ENCODE measurements around the gene CAV1.

CAV1 gene

DNA sequence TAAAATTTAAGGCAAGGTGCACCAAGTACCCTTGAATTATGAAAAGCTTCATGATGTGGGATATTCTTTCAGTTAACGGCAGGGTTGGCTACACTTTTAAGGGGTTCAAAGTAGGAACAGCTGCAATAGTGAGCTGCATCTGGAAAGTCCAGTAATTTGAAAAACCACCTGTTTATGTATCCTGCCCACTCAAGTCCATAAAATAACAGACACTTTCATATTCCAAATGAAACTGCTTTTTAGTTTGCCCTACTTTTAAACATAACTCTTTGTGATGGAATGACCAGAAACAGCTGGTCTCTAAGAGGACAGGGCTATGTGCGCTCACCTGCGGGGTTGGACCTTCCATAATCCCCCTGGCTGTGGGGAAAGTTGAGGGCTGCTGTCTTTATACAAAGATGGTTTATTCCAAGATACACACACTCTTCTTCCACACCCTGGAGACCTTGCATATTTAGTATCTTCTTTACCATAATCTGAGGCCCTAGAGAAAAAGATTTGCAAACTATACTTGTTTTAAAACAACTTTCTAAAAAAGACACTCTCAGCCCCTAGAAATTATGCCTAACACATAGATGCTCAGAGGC lies 7.4 kb downstream of the CAV1 start:
- no peak for DNase-seq

DNA sequence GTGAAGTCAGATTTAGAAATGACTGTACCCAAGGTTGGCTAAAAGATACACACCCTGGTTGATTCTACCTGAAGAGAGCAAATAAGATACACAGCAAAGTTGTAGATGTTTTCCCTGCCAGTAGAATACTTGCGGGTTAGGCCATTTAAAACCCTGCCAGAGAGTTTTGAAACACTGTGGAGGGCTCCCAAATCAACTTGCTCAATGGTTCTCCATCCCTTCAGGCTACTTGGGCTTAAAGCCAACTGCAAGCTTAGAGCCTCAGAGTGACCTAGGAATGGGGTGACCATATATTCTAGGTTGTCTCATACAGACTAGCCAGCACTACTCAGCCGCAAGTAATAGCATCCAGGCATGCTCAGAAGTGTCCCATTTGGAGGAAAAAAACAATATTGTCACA lies 10.0 kb downstream of the CAV1 start:
- no peak for DNase-seq

DNA sequence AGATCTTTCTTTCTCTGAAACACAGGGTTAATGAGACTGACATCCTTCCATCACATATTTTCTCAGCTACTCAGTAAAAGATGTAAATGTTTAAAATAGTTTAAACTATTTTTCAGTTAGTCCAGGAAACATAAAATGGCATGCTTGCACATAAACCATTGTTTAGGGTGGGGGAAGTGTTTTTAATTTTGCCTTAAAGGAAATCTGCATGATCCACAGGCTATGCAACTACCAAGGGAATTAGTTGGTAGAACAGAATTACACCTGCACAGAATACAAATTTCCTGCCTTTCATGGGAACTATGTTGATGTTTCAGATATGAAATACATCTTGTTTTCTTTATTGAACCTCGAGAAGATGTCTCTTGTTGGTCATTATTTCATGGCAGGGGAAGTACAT lies 10.6 kb downstream of the CAV1 start:
- no peak for DNase-seq

DNA sequence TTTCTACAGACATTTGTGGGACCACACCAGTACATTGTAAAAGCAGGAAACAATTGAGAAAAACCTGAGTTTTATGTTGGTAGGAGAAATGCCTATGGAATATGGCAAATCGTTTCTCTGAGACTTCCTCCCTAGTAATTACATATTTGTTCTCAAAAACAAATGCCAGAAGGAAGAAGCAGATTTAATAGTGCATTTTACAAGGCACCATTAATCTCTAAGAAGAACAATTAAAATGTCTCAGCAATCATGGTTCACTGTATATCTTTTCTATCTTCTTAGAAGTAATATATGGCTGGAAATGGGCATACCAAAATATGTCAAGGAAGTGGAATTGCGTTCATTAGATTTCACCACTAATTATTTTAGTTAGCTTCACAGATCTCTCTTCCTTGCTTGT lies 13.3 kb downstream of the CAV1 start:
- DNase-seq = no peak

DNA sequence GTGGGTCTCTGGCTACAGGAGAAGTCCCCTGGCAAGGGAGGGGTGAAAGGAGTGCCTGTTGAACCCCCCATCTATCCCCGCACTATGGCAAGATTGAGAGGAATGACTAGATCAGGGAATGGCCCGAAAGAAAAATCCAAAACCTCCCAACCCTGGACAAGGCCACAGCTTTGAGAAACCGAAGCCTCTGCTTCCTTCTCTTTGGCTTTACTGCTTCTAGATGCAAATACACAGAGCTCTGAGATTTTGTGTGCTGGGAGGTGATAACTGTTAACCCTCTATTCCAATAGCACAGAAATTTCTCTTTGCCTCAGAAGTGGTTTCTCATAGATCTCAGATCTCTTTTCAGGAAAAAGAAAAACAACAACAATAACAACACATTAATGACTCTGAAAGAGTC lies 15.0 kb downstream of the CAV1 start:
- no peak for DNase-seq

DNA sequence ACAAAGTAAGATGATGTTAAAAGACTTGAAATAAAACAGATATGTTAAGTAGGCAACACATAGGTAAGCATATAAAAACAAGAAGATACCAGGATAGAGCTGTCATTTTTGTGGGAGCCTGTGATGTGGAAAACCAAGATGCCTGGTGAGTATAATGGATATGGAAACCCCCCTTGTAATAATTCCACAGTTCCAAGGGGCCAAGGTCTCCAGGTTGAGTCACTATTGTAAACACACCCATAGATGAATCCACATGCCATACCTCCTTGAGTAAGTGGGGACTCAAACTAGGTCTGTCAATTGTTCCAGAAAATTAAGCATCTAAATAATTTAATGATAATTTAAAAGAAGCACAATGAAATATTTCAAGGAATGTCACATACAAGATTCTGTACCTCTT lies 15.9 kb downstream of the CAV1 start:
- DNase-seq = no peak

DNA sequence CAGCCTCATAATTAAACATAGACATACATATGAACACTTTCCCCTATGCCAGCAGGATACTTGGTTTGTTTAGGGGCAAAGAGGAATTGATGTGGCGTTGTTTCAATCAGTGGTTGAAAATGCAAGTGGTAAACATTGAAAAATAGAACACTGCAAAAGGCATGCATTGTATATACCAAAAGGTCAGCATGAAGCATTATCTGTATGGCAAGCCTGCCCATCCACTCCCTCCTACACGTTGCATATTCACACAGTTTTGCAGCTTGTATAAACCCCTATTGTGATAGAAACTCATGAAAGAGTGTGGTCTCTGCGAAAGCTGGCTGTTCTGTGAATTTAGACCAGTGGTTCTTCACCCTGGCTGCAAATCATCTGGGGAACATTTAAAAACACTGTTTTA lies 17.1 kb downstream of the CAV1 start:
- no peak for DNase-seq

DNA sequence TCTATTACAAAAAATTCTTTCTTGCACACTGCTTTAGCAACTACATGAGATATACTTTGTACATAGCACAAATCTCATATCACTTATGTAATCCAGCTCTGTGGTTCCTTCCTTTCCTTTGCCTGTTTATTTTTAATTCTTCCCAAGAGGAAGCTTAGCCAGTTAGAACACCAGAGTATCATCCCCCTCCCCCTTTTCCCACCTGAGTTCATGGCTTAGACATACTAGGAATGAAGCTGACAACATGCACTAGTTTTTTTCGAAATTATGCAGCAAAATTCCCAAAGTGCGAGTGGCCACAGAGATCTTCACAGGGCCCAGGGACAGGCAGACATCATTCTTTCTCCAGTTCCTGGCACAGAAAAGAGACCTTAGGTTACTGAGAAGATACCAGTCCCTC lies 17.8 kb downstream of the CAV1 start:
- DNase-seq = no peak

DNA sequence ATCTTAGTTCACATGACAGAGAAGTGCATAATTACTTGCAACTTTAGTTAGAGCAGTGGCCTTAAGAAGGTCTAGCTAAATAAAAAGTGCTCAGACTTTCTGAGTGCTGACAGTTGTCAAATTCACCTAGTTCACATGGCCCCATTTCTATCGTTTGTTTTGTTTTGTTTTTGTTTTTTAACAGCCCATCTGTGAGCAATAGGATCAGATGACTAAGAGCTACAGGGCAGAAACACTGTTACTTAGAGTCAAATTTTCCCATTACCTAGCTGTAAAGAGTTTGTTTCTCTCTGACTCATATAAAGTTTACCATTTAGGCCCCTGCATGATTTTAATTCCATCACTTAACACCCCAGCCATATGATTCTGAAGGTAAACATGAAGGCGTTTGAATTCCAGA lies 18.8 kb downstream of the CAV1 start:
- DNase-seq = no peak

DNA sequence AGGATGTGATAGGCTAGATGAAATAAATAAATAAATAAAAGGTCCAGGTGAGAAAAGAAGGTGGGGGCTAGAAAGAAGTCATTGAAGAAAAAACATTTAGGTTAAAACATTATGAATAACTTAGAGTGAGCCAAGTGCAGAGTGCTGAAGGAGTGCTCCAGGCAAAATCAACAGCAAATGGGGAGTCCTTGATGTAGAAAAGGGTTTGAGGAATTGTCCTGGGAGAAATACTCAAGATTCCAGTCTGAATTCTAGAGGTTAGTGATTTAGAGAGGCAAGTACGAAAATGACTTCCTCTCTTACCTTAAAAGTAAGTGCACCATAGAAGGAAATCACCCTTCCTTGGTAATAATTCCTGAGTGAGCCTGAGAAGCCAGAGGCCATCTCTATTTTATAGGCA lies 19.7 kb downstream of the CAV1 start:
- DNase-seq = no peak

DNA sequence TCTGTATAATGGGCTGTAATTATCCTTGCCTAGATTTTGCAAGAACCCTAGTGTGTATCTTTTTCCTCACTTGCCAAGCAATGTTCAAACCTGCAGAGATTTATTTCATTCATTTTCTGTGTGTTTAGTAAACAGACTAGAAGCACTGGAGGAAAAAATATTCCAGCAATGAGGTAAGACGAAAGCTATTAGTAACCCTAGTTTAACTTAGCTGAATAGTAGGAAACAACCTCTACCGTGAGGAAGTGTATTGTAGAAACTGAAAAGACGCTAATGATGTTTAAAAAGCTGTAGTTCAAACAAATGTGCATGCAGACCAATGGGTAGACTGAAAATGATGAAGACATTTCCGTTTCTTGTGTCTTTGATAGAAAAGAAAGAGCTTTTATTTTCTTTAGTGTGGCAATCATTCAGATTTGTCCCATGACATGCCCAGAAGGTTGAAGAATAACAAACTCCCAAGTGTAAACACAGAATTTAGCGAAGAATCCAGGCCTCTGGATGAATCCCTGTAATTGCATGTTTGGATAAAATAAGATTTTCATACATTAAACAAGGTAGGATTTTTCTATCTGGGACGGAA lies 20.7 kb downstream of the CAV1 start:
- DNase-seq = no peak

DNA sequence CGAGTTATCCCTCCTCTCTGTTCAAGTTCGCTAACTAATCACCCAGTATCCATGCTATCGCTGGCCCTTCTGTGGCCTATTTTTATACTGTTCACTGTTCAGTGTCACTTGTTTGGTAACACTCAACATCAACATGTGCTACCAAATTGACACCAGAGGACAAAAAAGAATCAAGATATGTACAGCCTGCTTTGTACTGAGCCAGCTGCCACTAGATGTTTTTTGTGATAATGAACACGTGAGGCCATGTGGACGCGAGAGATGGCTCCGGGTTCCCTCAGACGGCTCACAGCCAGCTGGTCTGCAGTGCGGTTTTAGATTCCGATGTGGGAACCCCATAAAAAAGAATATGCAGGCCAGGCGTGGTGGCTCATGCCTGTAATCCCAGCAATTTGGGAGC lies 21.2 kb downstream of the CAV1 start:
- no peak for DNase-seq

DNA sequence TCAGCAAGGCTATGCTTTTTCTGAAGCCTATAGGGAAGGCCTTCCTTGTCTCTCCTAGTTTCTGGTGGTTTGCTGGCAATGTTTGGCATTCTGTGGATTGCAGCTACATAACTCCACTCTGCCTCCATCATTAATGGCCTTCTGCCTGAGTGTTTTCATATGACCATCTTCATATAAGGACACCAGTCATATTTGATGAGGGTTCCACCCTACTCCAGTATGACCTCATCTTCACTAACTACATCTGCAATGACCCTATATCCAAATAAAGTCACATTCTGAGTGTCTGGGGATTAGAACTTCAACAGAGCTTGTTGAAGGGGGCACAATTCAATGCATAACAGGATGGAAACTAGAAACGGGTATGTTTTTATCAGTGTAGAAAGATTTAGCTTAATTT lies 22.1 kb downstream of the CAV1 start:
- DNase-seq = no peak

DNA sequence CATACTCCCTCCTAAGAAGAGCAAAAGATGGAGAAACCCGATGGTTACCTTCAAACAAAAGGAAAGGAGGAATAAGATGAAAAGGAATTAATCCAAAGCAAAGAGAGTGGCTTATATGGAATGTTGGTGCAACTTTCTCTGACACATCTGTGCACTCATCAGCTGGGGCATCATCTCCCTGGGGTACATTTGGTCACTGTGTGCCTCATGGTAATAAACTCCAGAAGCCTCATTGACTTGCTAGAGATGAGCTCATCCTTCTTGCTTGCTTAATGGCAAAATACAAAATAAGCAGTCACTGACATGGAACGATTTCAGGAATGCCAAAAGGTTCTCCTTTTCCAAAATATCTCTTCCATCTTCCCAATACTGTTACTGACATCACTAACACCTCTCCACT lies 22.5 kb downstream of the CAV1 start:
- no peak for DNase-seq

DNA sequence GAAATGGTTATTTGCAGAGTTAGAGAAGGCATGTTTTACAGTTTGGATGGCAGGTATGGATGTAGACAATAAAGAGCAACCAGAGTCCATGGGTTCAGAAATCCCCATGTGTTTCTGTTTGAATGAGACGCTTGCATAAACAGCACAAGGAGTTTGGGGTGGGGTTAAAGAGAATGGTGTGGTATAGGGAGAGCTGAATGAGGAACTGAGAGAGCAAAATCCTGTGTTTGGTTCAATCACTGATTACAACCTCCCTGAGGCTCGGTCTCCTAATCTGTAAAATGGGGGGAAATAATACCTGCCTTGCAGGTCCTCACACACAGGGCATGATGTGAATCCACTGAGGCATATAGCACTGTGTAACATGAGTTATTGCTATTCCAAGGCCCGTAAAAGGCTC lies 23.7 kb downstream of the CAV1 start:
- no peak for DNase-seq

DNA sequence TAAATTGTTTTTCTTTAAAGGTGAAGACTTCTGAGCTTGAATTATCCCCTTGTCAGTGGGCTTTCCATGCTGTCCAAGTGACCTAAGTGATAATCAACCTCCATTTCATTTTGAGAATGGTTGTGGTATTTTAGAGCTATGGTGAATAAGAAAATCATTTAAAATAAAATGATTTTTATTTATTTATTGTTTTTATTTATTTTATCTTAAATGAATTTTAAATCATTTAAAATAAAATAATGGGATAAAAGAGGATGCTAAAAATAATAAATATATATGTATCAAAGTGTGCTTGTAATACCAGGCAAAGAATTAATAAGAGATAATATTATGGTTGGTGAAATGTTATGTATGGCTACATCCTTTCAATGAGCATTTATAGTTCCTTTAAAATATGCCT lies 24.5 kb downstream of the CAV1 start:
- DNase-seq = no peak

DNA sequence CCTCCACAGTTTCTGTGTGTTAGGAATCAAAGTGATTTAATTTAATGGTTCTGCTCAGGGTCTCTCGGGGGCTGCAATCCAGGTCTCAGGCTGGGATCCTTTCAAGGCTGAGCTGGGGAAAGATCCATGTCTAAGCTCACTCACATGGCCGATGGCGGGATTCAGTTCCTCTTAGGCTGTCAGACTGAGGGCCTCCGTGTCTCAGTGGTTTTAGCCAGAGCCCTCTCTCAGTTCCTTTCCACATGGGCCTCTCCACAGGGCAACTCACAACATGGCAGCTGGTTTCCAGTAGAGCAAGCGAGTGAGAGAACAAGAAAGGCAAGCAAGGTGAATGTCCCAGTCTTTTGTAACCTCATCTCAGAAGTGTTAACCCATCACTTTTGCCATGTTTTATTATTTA lies 26.9 kb downstream of the CAV1 start:
- no peak for DNase-seq

DNA sequence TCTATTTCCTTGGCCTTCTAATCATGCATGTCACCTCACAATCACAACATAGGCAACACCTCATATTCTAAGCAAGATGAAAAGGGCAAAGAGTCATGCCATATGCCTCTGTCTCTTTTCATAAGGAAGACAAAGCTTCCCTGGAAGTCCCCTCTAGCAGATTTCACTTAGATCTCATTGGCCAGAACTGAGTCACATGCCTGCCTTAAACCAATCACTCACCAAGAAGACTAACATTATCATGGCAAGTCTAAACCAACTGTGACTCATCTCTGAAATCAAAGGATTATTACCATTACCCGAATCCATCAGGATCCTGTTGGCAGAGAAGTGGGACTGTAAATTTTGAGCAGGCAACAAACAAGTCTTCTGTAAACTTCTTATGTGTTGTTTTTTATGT lies 27.8 kb downstream of the CAV1 start:
- DNase-seq = no peak

DNA sequence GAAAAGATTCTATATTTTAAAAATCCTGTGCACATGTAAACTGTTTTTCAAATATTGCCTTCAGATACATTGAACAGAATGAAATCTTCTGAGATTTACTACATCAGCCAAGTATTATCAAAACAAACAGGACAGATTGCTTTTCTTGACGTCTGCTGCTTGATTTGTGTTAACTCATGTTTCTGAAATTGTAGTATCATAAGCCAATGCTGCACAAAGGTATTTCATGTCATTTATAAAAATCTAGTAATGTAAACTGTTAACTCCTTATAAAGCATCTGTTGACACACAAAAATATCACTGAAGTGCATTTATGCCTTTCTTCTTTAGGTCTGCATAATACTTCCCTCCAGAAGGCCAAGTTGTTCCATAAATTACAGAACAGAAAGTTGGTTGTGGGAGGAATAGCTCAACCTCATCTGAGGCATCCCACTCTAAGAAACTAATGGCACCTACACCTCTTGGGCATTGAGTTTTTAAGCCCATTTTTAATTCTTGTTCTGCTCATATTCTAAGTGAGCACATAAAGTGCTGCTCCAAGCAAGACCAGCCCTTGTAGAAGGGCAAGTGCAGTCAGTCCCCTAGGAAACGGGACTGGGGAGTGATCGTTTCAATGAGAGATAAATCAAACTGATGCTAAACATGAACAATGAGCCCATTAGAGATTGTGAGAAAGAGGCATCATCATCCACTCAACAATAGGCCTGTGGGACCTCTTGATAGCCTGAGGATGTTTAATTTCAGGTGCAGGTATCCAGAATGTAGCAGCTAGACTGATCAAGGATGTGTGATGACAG lies 28.5 kb downstream of the CAV1 start:
- no peak for DNase-seq

DNA sequence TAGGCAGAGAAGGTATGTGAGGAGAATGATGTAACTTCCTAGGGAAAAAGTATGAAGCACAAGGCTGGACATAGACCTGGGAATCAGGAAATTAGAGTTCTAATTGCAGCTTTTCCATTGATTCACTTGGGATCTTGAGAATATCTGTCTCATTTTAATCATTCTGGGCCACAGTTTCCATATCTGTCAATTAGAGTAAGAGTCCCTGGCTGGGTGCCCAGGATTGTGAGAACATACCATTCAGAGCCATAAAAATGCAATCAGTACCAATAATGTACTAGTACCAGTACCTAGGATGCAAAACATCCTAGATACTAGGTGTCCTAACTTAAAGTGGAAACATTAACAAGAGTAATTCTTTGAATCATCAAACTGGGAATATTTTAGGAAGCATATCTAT lies 29.6 kb downstream of the CAV1 start:
- DNase-seq = no peak

DNA sequence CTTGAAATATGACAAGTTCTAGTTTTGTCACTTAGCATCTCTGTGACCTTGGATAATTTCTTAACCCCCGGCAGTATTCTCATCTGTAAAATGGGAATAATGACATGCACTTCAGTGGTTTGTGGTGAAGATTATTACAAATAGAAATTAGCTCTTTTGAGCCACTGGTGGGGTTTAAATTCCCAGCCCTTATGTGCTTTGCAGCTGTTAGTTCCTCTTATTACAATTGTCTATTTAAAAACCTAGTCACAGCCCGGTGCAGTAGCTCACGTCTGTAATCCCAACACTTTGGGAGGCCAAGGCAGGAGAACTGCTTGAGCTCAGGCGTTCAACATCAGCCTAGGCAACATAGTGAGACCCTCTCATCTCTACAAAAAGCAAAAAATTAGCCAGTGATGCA lies 30.1 kb downstream of the CAV1 start:
- DNase-seq = no peak

DNA sequence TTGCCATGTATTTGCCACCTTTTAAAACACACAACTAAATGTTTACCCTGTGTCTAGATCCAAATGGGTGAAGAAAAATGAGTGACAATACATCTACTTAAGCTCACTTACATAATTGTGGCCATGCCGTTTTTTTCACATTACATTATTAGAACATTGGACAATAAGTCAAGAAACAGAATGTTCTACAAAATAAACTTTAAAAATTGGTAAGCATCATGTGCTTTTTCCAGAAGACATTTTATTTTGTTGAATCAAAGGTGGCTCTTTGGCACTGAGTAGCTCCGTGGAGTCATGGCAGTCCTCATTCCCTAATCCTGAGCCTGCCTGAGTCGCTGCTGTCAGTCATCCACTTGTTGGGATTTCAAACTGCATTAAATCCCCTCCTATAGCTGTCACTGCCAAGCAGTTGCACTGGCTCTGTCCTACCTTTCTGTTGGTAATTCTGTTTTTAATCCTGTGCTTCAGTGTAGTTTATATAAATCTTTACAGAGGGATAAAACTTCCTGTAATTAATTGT lies 32.3 kb downstream of the CAV1 start:
- no peak for DNase-seq

DNA sequence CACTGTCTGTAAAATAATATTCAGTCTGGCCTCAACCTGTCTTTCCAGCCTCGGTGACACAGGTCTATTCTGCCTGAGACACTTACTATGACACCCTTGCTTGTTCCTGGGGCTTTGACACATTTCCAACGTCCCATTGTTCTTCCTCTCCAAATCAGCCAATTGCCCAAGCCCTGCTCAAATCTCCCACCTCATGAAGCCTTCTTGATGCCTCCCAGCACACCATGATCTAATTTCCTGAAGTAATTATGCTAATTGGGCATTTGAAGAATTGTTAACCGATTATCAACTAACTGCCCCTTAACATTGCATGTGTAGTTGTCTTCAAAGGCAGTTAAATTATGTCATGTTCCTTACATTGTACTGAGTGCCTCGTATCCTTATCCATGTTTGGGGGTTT lies 33.1 kb downstream of the CAV1 start:
- no peak for DNase-seq

Measured in DMS79 treated with DMSO at 0.1 percent for 48 hours (cell line).